SU-DHL-6 (cell line): ENCODE data around the gene ABCC3.
"Not testable (repeated sequence)": the region's sequence is repeated elsewhere in the genome, so short reads cannot be mapped to it uniquely, and the experiment has no call there.

Experiments used
- H2AFZ ChIP-seq: fragments of 200-600 bp; sonication (generic); 2 replicates; pipeline ENCODE4 v1.6.1; 2014; ENCODE audit warnings: low read depth, mild to moderate bottlenecking, moderate library complexity, mixed read lengths, antibody characterized with exemption, low read length; ENCODE audit not compliant: severe bottlenecking
- H3F3A ChIP-seq: fragments of 200-600 bp; shearing (Covaris generic); 2 replicates; pipeline ENCODE4 v1.6.0; 2016; ENCODE audit warnings: antibody characterized with exemption, mild to moderate bottlenecking; ENCODE audit not compliant: insufficient read depth
- H3K27ac ChIP-seq: fragments of 200-600 bp; sonication (generic); 2 replicates; pipeline ENCODE4 v1.5.1; 2016; ENCODE audit warnings: low read depth, mild to moderate bottlenecking, low read length, moderate library complexity, mixed read lengths
- H3K27me3 ChIP-seq: fragments of 200-600 bp; sonication (generic), shearing (Covaris generic); 2 replicates; pipeline ENCODE4 v1.6.0; 2014; ENCODE audit warnings: mild to moderate bottlenecking, low read length
- H3K36me3 ChIP-seq: fragments of 200-600 bp; sonication (generic); 2 replicates; pipeline ENCODE4 v1.6.1; 2014; ENCODE audit warnings: mild to moderate bottlenecking, low read length, mixed read lengths
- H3K4me2 ChIP-seq: fragments of 300-600, 200-600 bp; shearing (Covaris generic), sonication (generic); 2 replicates; pipeline ENCODE4 v1.6.0; 2014; ENCODE audit warnings: low read length, low read depth, mild to moderate bottlenecking; ENCODE audit not compliant: poor library complexity, severe bottlenecking
- H3K4me3 ChIP-seq: fragments of 200-600 bp; sonication (generic); 2 replicates; pipeline ENCODE4 v1.5.1; 2014; ENCODE audit warnings: antibody characterized with exemption, low read length, mild to moderate bottlenecking, mixed read lengths; ENCODE audit not compliant: insufficient read depth, poor library complexity, severe bottlenecking
- H3K79me2 ChIP-seq: fragments of 200-600 bp; sonication (generic); 2 replicates; pipeline ENCODE4 v1.6.1; 2014; ENCODE audit warnings: mild to moderate bottlenecking, low read length, moderate library complexity; ENCODE audit not compliant: insufficient read depth
- H3K9ac ChIP-seq: fragments of 200-600 bp; sonication (generic); 2 replicates; pipeline ENCODE4 v1.7.0; 2014; ENCODE audit warnings: mild to moderate bottlenecking, low read length
- H3K9me2 ChIP-seq: fragments of 200-600 bp; sonication (generic); replicated peaks from 2 replicates; pipeline ENCODE4 v1.6.1; 2014; ENCODE audit warnings: low read length; ENCODE audit not compliant: insufficient read depth
- H3K9me3 ChIP-seq: fragments of 200-600 bp; sonication (generic); 2 replicates; pipeline ENCODE4 v1.6.1; 2014; ENCODE audit warnings: low read length, mixed read lengths; ENCODE audit not compliant: insufficient read depth
- H4K20me1 ChIP-seq: fragments of 200-600 bp; sonication (generic); 2 replicates; pipeline ENCODE4 v1.6.1; 2014; ENCODE audit warnings: low read depth, mild to moderate bottlenecking, antibody characterized with exemption, low read length, moderate library complexity, mixed read lengths
- EZH2phosphoT487 ChIP-seq: fragments of 200-600 bp; sonication (generic), shearing (Covaris generic); conservative IDR thresholded peaks from 2 replicates; pipeline ENCODE4 v1.6.1; 2018; ENCODE audit warnings: mild to moderate bottlenecking, antibody characterized with exemption, low read length, moderate library complexity, mixed read lengths
- TF ChIP-seq, protein P1 (sequence below): fragments of 200-600 bp; sonication (generic); IDR thresholded peaks from one replicate; pipeline ENCODE4 v1.5.1; 2017; ENCODE audit warnings: antibody characterized with exemption, mild to moderate bottlenecking, low read length, moderate library complexity; ENCODE audit not compliant: insufficient read depth, poor library complexity, severe bottlenecking

The ABCC3 gene

DNA sequence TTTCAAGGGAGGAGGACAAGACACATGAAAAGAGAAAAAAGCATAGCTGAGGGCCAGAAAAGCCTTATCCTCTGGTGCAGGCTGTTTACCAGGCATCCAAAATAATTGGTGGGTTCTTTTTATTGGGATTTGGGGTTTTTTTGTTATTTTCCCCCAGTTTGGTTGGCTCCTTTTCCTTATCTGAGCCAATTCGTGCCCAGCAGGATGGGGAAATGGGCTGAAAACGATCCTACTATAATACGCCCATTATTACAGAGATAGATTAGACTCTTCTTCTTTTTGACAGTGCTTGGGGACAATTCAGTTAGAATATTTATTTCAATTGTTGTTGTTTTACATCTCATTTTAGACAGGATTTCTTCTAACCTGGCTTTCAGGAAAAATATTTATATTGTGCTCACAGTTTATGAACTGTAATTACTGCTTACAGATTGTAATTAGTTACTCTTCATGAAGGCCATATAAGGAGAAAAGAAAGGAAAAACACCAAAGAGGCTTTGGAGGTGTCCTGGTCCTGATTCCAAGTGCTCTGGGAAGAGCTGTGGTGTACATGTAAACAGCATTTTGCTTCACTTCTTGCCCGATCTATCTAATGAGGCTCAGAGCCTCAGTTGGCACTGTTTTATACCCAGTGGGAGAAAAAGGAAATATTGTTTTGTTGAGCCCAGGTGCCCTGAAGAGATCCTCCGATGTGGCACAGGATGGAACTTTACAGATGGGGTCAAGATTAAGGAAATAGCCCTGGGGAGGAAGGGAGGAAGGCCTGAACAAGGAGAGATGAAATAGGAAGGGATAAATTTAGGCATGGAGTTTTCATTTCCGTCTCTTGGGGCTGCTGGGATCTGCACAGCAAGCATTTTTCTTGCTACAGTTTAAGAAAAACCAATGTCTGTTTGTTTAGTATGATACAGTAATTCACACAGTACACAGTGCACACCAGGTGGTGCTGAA is 73.6 kb downstream of the ABCC3 start:
- no peaks in the 10 kb centered on the region for H3K9me3 ChIP-seq
- TF ChIP-seq, protein P1, sequence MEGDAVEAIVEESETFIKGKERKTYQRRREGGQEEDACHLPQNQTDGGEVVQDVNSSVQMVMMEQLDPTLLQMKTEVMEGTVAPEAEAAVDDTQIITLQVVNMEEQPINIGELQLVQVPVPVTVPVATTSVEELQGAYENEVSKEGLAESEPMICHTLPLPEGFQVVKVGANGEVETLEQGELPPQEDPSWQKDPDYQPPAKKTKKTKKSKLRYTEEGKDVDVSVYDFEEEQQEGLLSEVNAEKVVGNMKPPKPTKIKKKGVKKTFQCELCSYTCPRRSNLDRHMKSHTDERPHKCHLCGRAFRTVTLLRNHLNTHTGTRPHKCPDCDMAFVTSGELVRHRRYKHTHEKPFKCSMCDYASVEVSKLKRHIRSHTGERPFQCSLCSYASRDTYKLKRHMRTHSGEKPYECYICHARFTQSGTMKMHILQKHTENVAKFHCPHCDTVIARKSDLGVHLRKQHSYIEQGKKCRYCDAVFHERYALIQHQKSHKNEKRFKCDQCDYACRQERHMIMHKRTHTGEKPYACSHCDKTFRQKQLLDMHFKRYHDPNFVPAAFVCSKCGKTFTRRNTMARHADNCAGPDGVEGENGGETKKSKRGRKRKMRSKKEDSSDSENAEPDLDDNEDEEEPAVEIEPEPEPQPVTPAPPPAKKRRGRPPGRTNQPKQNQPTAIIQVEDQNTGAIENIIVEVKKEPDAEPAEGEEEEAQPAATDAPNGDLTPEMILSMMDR, result no peak
- no peak for TF ChIP-seq EZH2phosphoT487
- H3K4me2 ChIP-seq, result peak overlapping the region; percentile 89
- peak overlapping the region; percentile 76 for H3K27ac ChIP-seq
- peak overlapping the region; percentile 89 for H2AFZ ChIP-seq
- H3F3A ChIP-seq, result peaks cover 5% of the 10 kb centered on the region
- H3K36me3 ChIP-seq, result no peaks in the 10 kb centered on the region
- peak overlapping the region; percentile 82 for H3K9ac ChIP-seq
- H3K27me3 ChIP-seq, result no peaks in the 10 kb centered on the region
- peaks cover 46% of the 10 kb centered on the region for H3K79me2 ChIP-seq
- H4K20me1 ChIP-seq, result no peaks in the 10 kb centered on the region
- peak overlapping the region; percentile 82 for H3K4me3 ChIP-seq
- no peaks in the 10 kb centered on the region for H3K9me2 ChIP-seq

DNA sequence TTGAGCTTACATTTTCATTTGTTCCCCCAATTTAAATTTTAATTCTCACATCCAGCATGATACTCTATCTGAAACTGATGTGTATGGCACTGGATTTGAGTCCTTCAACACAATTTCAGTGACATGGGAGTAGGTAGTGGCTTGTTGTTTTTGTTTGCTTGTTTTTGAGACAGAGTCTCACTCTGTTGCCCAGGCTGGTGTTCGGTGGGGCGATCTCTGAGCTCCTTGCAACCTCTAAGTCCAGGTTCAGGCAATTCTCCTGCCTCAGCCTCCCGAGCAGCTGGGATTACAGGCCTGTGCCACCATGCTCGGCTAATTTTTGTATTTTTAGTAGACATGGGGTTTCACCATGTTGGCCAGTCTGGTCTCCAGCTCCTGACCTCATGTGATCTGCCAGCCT is 74.4 kb downstream of the ABCC3 start:
- H3K27ac ChIP-seq, result peak overlapping the region; percentile 76
- not testable (repeated sequence) for H3K9me2 ChIP-seq, H4K20me1 ChIP-seq, H3K36me3 ChIP-seq, H3K27me3 ChIP-seq, H3F3A ChIP-seq, H3K9me3 ChIP-seq, H3K4me3 ChIP-seq
- peak overlapping the region; percentile 89 for H2AFZ ChIP-seq
- peak overlapping the region; percentile 89 for H3K4me2 ChIP-seq
- peaks cover 41% of the 10 kb centered on the region for H3K79me2 ChIP-seq
- H3K9ac ChIP-seq, result peak overlapping the region; percentile 82

DNA sequence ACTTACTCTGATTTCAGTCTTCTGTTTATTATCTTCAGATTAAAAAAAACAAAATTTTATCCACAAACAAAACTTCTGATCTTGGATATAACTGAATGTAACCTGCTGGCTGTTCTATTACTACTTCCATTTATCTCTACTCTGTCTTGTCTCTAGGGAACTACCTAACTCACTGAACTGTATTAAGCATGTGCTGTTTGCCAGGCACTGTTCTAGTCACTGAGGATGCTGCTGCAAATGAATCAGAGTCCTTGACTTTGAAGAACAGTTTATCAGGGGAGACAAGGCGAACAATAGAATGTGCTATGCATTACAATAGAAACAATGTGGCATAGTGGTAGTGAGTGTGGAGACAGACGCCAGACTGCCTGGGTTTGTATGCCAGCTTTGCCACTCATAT is 75.3 kb downstream of the ABCC3 start:
- Histone ChIP-seq H3K9me3 (no peaks in the 10 kb centered on the region), H4K20me1 (no peaks in the 10 kb centered on the region), H3K9ac (no peak overlapping the region), H3F3A (peaks cover 5% of the 10 kb centered on the region), H3K4me3 (no peak overlapping the region), H3K9me2 (no peaks in the 10 kb centered on the region), H3K27me3 (no peaks in the 10 kb centered on the region), H3K27ac (no peak overlapping the region), H3K4me2 (no peak overlapping the region), H2AFZ (no peak overlapping the region), H3K79me2 (peaks cover 34% of the 10 kb centered on the region), H3K36me3 (no peaks in the 10 kb centered on the region)
- TF ChIP-seq, protein P1, result no peak
- no peak for TF ChIP-seq EZH2phosphoT487

DNA sequence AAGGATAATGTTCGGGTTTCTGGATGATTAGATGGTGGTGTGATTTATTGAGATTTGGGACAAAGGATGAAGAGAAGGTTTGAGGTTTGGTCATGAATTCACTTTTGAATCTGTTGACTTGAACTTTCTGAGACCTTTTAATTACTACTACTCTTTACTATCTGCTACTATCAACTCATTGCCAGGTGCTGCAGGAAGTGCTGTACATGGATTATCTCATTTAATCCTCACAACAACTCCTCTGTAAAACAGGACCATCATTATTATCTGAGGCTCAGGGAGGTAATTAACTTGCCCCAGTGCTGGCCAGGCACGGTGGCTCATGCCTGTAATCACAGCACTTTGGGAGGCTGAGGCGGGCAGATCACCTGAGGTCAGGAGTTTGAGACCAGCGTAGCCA is 76.0 kb downstream of the ABCC3 start:
- H3K27me3 ChIP-seq, result no peaks in the 10 kb centered on the region
- H3K36me3 ChIP-seq, result no peaks in the 10 kb centered on the region
- no peak overlapping the region for H2AFZ ChIP-seq
- H3K4me2 ChIP-seq, result no peak overlapping the region
- no peaks in the 10 kb centered on the region for H4K20me1 ChIP-seq
- H3K79me2 ChIP-seq, result peaks cover 27% of the 10 kb centered on the region
- no peaks in the 10 kb centered on the region for H3K9me2 ChIP-seq
- H3K4me3 ChIP-seq, result no peak overlapping the region
- H3K9ac ChIP-seq, result no peak overlapping the region
- TF ChIP-seq EZH2phosphoT487, result no peak
- TF ChIP-seq, protein P1, result no peak
- H3F3A ChIP-seq, result peaks cover 5% of the 10 kb centered on the region
- no peak overlapping the region for H3K27ac ChIP-seq
- H3K9me3 ChIP-seq, result no peaks in the 10 kb centered on the region
